NCI-H187 (cell line): ENCODE results near the gene FRK.
"Not testable (repeated sequence)": the region's sequence is repeated elsewhere in the genome, so short reads cannot be mapped to it uniquely, and the experiment has no call there.

Experiments
- DNase-seq, 2 experiments: peaks; one replicate each; lab custom pipeline; 2025; lab: John Stamatoyannopoulos, UW

The FRK gene, protein sequence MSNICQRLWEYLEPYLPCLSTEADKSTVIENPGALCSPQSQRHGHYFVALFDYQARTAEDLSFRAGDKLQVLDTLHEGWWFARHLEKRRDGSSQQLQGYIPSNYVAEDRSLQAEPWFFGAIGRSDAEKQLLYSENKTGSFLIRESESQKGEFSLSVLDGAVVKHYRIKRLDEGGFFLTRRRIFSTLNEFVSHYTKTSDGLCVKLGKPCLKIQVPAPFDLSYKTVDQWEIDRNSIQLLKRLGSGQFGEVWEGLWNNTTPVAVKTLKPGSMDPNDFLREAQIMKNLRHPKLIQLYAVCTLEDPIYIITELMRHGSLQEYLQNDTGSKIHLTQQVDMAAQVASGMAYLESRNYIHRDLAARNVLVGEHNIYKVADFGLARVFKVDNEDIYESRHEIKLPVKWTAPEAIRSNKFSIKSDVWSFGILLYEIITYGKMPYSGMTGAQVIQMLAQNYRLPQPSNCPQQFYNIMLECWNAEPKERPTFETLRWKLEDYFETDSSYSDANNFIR

DNA sequence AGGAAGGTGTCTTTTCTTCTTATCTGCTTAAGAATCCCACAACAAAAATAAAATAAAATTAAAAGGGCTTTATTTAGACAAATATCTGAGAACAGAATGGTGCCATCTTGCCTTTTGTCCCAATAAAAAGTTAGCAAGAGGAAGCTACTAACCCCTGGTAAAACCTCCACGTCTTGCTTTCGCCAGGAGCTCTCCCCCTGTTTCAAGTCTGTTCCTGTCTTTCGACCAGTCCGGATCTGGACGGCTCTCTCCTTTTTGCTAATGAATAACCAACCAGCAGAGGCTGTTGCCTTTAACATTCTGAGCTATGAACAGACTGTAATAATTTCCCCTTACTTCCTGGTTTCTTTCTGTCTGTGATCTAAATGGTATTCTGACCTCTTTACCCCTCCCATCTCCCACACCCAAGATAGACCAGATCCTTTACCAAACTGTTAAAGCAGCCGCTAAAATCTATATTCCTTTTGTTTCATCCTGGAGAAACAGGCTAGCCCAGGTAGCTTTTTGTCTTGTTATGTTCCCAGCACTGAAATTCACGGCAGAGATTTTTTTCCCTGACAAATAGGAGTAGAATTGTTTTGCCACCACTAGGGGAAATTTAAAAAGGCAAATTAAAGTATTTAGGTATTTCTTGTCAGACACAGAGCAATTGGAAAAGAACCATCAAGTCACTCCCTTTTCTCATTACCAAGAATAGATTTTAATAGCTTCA lies at the start of gene FRK:
Gene FRK (minus strand): TSS at position 320 of the 712 bp plus-strand sequence. CDS start 580 bp downstream, outside the sequence.
- DNase-seq: no peak

DNA sequence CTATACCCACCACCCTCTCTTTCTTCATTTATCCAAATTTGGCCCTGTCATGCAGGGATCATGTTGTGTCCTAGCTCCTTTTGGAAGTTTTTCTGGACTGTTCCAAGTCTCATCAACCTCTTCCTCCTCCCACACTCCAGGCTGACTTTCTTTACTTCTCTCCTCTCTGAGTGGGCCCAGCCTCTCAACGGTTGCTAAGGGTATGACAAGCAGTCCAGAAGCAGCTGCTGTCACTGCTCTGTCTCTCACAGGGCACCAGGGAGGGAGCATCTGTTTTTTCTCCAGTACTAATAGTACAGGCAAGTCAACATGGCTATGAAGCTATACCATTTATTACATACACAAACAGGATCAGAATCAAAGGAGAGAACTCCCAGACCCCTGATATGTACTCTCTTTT lies 48.1 kb upstream of the FRK start:
- no peak for DNase-seq

DNA sequence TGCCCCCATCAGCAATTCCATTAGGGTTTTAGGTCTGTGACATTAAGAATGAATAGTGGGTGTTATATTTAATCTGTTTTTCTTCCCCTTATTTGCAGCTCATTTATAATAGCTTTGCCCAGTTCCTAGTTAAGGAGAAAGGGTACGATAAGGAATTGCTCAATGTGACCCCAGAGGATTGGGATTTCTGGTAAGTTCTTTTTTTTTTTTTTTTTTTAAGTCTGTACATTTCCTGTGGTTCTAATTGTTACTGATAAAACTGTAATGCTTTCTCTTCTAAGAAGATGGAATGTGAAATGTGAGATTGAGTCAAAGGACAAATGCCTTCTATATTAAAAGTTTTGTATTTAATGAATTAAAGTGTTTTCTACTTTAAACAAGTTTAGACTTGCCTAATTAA lies 45.5 kb upstream of the FRK start:
- no peak for DNase-seq

DNA sequence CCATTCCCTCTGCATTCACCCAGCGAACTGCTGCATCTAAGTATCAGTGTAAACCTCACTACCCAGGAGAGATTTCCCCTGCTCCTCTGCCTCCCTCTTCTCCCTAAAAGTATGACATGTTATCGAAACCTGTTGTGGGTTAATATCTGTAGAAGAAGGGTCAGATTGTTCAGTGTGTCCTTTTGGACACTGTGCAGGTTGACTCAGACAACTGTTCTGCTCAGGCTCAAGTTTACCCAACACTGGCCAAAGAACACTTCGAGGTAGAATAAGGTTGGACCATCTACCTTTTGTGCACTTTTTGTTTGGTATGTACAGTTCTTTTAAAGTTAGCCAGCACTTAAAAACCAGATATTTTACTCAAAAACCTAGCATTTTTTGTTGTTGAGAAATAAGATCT lies 44.6 kb upstream of the FRK start:
- no peak for DNase-seq

DNA sequence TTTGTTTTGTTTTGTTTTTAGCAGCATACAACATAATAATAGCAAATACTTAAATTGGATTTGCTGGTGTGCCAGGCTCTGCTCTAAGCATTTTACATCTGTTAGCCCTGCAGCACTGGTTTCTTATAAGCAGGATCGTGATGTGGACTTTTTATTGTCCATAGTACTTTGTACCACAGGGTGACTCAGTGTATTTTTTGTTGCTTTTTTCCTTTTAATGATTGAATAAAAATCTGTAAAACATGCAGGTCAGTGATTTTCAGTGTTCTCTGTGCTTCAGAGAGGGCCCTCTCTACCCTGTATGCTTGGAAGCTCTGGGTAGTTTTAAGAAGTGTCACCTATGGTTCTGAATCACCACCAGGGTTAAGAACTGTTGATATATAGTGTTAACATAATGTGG lies 43.9 kb upstream of the FRK start:
- no peak for DNase-seq

DNA sequence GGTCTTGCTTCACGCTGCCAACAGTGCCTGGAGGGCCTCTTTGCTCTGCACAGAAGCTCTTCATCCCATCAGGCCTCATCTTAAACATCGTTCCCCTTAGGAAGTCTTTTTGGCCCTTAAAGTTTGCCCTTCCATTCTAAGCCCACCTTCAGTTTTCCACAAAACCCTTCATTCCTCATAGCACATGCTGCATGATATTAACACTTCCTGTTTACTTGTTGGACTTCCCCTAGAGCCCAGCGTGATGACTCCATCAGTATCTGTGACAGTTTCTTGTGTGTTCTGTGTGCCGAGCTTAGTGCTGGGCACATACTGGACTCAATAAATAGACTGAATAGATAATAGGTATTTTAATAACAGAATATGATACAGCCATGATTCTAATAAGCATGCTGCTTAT lies 42.2 kb upstream of the FRK start:
- DNase-seq: no peak

DNA sequence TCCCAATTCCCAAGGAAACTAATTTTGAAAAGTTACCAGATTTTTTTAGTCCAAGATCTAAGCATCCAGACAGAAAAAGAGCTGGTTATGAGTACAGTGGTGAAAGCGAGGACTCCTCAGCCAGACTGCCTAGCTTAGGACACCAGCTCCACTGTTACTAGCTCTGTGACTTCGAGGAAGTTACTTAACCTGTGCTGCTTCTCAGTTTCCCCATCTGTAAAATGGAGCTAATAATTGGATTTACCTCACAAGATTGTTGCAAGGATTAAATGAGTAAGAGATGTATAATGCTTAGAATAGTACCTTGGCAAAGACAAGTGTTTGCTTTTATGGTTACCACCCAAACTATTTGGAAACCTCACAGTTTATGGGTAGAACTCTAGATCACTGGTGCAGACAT lies 41.1 kb upstream of the FRK start:
- DNase-seq: no peak

DNA sequence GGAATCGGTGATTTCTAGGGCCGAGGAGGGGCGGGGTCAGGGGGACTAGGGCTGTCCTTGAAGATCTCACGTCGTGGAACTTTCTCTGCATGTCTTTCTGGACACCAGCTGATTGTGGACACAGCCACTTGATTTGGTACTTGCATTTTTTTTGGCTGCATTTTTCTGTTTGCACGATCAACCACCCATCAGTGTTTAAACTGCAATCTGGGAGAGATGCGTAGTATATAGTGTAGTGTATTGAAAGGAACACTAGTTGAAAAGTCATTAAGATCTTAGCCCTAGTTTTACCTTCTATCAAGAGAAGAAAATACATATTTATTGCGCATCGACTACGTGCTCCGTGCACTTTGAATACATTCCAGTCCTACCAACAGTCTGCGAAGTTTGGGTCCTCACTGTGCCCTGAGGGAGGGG lies 40.6 kb upstream of the FRK start:
- DNase-seq: peak in 1 of 2 experiments; percentile 23

DNA sequence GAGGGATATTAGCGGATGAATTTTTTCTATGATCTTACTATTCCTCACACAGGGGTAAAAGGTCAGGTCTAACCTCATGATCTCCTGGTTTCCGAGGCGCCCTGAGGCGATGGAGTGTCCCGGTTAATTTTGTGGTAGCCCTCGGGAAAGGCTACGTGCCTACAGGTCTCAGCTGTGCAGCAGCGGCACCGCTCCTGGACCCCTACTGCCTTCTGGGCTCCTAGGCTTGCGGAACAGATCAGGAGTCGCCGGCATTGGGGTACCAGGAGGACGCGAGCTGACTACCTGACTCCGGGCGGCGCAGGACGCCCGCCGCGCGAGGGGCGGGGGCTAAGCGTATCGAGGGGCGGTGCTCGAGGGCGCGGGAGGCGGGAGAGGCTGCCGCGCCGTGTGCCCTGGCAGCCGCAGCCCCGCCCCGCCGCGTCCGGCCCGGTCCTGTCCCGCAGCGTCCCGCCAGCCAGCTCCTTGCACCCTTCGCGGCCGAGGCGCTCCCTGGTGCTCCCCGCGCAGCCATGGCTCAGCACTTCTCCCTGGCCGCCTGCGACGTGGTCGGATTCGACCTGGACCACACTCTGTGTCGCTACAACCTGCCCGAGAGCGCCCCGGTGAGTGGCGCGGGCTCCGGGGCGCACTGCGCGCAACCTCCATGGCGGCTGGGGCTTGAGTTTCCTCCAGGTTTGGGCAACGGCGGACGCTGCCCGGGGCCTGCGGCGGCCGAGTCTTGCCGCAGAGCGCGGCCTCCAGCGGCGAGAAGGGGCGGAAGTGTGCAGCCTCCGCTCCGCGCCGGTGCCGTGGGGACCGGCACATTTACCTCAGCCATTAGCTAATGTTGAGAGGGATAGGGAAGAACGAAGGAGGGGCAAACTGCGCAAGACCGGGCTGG lies 40.0 kb upstream of the FRK start, which contains the start of gene NT5DC1:
Gene NT5DC1 (plus strand): TSS at position 435 of the 883 bp plus-strand sequence. CDS start 78 bp downstream, at position 513.
- peak; percentile 62 to 69 for DNase-seq

DNA sequence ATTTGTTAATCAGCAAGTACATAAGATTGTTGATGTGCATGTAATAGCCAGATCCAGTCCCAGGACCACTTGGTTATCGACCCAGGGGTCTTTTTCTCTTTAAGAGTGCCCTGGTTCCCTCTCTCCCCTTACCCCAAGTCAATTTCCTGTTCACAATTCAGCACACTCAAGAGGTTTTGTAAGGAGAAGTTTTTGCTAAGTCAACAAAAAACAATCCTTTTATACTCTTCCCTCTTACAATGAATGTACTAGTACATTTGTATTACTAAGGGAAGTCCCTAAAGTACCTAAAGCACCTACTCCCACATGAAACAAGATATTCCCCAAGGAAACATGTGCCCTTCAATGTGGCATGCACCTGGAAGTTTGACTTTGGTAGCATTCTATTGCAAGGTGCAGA lies 38.3 kb upstream of the FRK start:
- no peak for DNase-seq

DNA sequence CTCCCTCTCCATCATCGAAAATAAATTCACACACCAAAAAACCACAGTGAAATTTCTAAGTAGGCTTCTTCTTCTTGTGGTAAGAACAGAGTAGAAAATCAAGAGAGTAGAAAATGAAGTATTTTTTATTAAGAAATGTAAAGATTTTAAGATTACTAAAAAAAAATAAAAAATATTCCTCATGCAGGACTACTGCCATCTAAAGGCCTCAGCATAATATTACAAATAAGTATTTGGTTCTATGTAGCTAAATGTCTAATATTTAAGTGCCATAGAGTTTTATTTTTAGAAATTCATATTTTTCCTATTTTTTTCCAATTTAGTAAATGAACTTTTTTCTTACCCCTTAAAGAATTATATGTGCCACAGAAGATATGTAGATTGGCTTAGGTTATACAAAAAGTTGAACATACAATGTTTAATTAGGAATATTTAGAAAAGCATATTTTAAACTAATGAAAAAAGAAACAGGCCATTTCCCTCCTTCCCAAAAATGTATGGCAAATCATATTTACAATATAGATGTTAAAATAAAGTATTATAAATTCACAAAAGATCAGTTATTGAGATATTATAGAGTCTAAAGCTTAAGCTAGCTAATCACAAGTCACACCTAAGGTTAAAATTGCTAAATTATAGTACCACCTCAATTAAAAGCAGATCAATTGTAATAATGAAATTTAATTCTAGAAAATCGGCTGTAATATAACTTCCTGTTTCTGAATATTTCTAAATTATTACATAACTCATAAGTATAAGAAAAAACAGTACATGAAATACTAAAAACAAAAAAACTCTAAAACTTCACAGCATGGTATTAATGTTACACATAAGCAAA lies 36.5 kb upstream of the FRK start:
- no peak for DNase-seq

DNA sequence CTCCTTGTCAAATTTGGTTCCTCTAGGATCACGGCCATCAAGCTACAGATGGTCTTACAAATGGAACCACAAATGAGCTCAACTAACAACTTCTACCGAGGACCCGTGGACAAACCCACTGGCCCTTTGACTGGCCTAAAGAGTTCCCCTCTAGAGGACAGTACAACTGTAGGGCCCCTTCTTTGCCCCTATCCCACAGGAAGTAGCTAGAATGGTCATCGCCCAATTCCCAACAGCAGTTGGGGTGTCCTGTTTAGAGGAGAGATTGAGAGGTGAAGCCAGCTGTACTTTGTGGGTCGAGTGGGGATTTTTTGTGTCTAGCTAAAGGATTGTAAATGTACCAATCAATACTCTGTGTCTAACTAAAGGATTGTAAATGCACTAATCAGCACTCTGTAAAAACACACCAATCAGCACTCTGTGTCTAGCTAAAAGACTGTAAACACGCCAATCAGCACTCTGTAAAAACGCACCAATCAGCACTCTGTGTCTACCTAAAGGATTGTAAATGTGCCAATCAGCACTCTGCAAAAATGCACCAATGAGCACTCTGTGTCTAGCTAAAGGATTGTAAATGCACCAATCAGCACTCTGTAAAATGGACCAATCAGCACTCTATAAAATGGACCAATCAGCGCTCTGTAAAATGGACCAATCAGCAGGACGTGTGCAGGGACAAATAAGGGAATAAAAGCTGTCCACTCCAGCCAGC lies 35.5 kb upstream of the FRK start:
- not testable (repeated sequence) for DNase-seq

DNA sequence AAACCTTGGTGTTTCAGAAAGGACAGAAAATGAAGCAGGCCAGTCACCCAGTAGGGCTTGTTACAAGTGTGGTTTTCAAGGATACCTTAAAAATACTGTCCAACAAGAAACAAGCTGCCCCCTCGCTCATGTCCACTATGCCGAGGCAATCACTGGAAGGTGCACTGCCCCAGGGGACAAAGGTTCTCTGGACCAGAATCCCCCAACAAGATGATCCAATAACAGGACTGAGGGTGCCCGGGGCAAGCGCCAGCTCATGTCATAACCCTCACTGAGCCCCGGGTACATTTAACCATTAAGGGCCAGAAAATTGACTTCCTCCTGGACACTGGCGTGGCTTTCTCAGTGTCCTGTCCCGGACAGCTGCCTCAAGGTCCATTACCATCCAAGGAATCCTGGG lies 33.4 kb upstream of the FRK start:
- no peak for DNase-seq

DNA sequence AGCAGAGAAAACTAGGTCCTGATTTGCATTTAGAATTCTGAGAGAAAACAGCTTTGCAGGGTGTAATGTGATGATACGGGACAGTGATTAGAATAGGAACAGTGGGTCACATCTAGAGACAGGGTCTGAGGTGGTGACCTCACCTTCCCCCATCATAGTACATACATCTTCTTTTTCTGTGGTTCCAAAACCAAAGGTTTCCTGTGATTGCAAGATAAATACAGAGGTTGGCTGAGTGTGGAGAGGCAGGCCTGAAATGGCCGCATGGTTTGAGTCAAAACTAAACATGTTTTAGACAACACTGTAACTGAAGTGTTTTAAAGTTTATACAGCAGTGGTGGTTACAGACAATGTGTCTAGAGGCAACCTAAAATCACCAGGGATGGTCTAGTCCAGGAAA lies 29.6 kb upstream of the FRK start:
- DNase-seq: no peak

DNA sequence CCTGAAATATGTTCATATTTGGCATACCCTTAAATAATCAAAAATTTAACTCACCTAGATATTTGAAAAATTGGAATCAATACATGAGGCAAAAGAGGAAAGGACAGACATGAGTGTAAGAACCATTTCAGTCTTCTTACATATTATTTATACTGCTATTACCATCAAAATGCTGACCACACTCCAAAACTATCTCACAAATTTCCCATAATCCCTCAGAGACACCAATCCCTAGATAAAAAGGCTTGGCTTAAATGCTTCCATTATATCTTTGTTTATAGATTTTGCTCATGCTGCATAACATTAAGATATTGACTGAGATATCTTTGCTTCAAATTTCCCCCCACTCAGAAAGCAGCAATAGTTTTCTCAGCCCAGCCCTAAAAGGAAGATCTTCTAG lies 28.3 kb upstream of the FRK start:
- no peak for DNase-seq

DNA sequence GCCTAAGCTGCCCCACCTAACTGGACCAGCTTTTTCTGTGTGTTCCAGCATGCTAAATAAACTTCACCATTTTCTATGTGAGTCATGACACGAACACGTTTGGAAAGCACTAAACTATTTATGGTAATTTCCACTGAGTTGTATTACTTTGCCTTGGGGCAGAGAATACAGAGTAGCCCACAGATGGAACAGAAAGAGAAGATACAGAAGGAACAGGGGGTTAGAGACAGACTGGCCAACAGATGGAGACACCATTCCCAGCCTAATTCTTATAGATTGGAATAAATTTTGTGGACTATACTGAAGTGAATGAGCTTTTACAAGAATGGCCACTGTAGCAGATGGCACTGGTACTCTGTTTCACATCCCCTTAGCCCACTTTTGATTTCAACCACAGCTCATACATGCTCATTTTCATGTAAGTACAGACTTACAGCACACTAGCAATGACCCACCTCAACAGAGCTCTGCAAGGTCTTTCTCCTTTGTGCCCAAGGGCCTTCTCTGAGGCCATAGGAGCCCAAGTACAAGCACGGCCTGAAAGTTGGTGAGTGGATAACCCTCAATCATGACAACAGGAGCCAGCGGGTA lies 26.8 kb upstream of the FRK start:
- no peak for DNase-seq

DNA sequence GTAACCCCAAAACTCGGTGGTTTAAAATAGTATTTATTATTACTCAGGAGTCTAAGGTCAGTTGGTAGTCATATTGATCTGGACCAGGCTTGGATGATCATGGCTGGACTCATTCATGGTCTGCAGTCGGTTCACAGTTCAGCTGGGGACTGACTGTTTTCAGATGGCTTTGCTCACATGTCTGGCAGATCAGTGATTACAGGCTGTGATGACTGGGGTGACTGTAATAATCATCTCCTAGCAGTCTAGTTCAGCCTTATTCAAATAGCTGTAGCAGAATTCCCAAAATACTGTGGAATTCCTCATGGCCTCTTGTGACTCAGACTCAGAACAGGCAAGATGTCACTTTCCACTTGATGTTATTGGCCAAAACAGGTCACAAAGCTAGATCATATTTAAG lies 23.6 kb upstream of the FRK start:
- no peak for DNase-seq

DNA sequence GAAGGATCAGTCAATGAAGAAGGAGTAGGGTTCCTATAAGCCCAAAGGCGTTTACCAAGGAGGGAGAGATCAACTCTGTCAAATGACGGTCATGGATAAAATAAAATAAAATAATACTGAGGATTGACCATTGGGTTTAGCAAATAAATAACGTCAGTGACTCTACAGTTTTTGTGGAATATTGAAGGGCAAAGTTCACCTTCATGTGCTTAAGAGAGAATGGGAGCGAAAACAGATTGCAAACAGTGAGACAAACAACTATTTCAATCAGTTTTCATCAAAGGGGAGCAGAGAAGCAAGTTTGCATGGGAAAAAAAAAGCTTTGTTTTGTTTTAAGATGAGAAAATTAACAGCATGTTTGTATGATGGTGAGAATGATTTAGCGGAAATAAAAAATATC lies 22.4 kb upstream of the FRK start:
- no peak for DNase-seq

DNA sequence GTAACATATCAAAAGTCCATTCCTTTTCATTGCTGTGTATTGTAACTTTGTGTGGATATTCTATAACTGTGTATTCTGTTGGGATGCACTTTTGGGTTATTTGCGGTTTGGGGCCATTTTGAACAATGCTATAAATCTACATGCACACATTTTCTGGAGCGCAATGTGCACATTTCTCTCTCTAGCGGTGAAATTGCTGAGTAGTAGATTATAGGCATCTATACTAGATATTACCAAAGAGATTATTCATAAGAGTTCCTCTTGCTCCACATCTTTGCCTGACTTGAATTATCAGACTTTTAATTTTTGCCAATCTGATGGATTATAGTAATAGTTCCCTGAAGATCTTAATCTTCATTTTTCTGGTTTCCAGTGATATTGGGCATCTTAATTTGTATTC lies 18.3 kb upstream of the FRK start:
- DNase-seq: no peak

DNA sequence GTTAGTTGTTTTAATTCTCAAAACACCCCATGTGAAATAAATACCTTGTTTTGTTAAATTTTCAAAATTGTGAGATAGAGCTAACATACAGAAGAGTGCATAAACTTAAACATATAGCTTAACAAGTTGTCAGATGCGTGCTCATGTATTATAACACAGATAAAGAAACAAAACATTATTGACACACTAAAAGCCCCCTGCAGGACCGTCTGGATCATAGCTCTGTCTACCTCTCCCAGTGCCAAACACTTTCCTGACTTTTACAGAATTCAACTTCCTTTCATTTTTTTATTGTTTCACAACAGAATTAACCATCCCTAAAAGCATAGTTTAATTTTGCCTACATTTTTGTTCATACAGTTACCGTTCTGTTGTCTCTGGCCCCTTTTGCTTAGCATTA lies 17.8 kb upstream of the FRK start:
- DNase-seq: no peak
